SIG-M5 (cell line): ENCODE results near the gene SPATA20.

Source experiments
- DNase-seq: peaks from one replicate; lab custom pipeline; 2025; lab: John Stamatoyannopoulos, UW

The SPATA20 gene

GRCh38 chr17:50547035-50547735 is at the start of gene SPATA20:
SPATA20 (plus strand) TSS chr17:50547174; CDS start chr17:50547209, 35 bp downstream.
- peak; percentile 30 for DNase-seq

GRCh38 chr17:50498021-50498874 is 48.7 kb upstream of the SPATA20 start:
- no peak for DNase-seq

GRCh38 chr17:50499270-50499669 is 47.7 kb upstream of the SPATA20 start:
- no peak for DNase-seq

GRCh38 chr17:50499721-50500120 is 47.3 kb upstream of the SPATA20 start:
- no peak for DNase-seq

- DNase-seq: no peak
These were observed 45.9 kb upstream of the SPATA20 start for GRCh38 chr17:50501054-50501453.

GRCh38 chr17:50502301-50502990 is 44.5 kb upstream of the SPATA20 start:
- DNase-seq: no peak

GRCh38 chr17:50505591-50506130 is 41.3 kb upstream of the SPATA20 start:
- no peak for DNase-seq

- no peak for DNase-seq
These were observed 40.7 kb upstream of the SPATA20 start for GRCh38 chr17:50506298-50506697.

GRCh38 chr17:50507871-50508572 is 39.0 kb upstream of the SPATA20 start, which contains the start of gene MYCBPAP:
MYCBPAP (plus strand) TSS chr17:50508439; CDS start chr17:50508675, 236 bp downstream.
- no peak for DNase-seq

GRCh38 chr17:50508573-50509460 is 38.2 kb upstream of the SPATA20 start:
- DNase-seq: no peak

- no peak for DNase-seq
These were observed 35.9 kb upstream of the SPATA20 start for GRCh38 chr17:50511058-50511457.

GRCh38 chr17:50513495-50513894 is 33.5 kb upstream of the SPATA20 start:
- no peak for DNase-seq

- no peak for DNase-seq
These were observed 32.6 kb upstream of the SPATA20 start for GRCh38 chr17:50514388-50514787.

- DNase-seq: no peak
These were observed 31.9 kb upstream of the SPATA20 start for GRCh38 chr17:50514936-50515702.

GRCh38 chr17:50517011-50517410 is 30.0 kb upstream of the SPATA20 start:
- DNase-seq: no peak

- DNase-seq: no peak
These were observed 29.2 kb upstream of the SPATA20 start for GRCh38 chr17:50517504-50518383.

- DNase-seq: no peak
These were observed 28.5 kb upstream of the SPATA20 start for GRCh38 chr17:50518384-50519023.

GRCh38 chr17:50519141-50519834 is 27.7 kb upstream of the SPATA20 start:
- no peak for DNase-seq
